IMR-90 (cell line): ENCODE results near the gene ADISSP.

Experiments used
- NFE2L2 ChIP-seq: fragments of 150-350 bp; IDR thresholded peaks from 2 replicates; pipeline ENCODE4 v1.6.1; 2016; ENCODE audit warnings: low read depth, mild to moderate bottlenecking, low read length
- RAD21 ChIP-seq: IDR thresholded peaks from 2 replicates; pipeline ENCODE4 v1.6.1; 2012; ENCODE audit warnings: low read length, improper control_type of control experiment
- RCOR1 ChIP-seq: IDR thresholded peaks from 2 replicates; pipeline ENCODE4 v1.6.1; 2012; ENCODE audit warnings: mild to moderate bottlenecking, low read length, improper control_type of control experiment; ENCODE audit not compliant: insufficient replicate concordance
- TF ChIP-seq, protein P1 (sequence below): conservative IDR thresholded peaks from 2 replicates; pipeline ENCODE4 v1.5.1; 2012; ENCODE audit warnings: mild to moderate bottlenecking, low read depth, low read length, improper control_type of control experiment

DNA sequence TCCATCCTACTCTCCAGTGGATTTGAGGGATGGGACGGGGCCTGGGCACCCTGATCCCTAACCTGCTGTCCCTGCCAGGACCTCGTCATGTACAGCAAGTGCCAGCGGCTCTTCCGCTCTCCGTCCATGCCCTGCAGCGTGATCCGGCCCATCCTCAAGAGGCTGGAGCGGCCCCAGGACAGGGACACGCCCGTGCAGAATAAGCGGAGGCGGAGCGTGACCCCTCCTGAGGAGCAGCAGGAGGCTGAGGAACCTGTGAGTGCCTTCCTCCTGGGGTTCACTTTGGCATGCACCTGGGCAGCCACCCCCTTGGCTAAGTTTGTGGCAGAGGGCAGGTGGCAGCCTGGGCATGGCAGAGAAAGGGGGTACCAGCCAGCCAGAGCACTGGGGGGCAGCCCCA lies 34.3 kb upstream of the ADISSP start:
- TF ChIP-seq, protein P1, sequence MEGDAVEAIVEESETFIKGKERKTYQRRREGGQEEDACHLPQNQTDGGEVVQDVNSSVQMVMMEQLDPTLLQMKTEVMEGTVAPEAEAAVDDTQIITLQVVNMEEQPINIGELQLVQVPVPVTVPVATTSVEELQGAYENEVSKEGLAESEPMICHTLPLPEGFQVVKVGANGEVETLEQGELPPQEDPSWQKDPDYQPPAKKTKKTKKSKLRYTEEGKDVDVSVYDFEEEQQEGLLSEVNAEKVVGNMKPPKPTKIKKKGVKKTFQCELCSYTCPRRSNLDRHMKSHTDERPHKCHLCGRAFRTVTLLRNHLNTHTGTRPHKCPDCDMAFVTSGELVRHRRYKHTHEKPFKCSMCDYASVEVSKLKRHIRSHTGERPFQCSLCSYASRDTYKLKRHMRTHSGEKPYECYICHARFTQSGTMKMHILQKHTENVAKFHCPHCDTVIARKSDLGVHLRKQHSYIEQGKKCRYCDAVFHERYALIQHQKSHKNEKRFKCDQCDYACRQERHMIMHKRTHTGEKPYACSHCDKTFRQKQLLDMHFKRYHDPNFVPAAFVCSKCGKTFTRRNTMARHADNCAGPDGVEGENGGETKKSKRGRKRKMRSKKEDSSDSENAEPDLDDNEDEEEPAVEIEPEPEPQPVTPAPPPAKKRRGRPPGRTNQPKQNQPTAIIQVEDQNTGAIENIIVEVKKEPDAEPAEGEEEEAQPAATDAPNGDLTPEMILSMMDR, result no peak
- no peak for TF ChIP-seq RCOR1
- TF ChIP-seq NFE2L2, result no peak
- TF ChIP-seq RAD21, result no peak
